Activated CD4-positive, alpha-beta T cell treated with anti-CD3 and anti-CD28 coated beads, Interleukin-2, amount 50 U/mL, for 4 hours (primary cell): ENCODE results near the gene CAMTA2.
"Not testable (repeated sequence)": the region's sequence is repeated elsewhere in the genome, so short reads cannot be mapped to it uniquely, and the experiment has no call there.

Source experiments
- DNase-seq, 2 experiments: peaks; one replicate each; pipeline ENCODE4 v3.0.0-alpha.2; 2020

CAMTA2 gene

DNA sequence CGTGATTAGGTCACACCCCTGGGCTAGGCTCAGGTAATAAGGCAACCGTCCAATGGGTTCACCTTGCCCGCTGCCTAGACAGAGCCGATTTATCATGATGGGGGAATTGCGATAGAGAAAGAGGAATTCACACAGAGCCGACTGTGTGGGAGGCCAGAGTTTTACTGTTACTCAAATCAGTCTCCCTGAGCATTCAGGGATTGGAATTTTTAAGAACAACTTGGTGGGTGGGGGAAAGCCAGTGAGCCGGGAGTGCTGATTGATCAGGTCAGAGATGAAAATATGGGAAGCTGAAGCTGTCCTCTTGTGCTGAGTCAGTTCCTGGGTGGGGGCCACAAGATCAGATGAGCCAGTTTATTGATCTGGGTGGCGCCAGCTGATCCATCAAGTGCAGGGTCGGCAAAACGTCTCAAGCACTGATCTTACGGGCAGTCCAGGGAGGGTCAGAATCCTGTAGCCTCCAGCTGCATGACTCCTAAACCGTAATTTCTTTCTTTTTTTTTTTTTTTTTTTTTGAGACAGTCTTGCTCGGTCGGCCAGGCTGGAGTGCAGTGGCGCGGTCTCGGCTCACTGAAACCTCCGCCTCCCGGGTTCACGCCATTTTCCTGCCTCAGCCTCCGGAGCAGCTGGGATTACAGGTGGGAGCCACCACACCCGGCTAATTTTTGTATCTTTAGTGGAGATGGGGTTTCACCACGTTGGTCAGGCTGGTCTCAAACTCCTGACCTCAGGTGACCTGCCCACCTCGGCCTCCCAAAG is 60.7 kb downstream of the CAMTA2 start:
- DNase-seq: not testable (repeated sequence)

DNA sequence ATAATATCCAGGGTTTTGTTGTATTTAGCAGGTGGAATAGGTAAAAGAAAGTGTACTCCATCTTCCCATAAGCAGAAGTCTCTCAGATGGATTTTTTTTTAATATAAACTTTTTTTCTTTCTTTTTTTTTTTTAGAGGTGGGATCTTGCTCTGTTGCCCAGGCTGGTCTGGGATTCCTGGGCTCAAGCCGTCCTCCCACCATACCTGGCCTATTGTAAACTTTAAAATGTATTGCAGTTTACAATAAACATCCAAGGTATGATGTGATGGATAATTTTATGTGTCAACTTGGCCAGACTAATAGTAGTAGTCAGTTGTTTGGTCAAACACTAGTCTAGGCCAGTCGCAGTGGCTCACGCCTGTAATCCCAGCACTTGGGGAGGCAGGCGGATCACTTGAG is 66.2 kb downstream of the CAMTA2 start:
- no peak for DNase-seq

- DNase-seq: no peak
Measured at GRCh38 chr17:4920351-4921048, 67.0 kb downstream of the CAMTA2 start.

- DNase-seq: no peak
Measured at GRCh38 chr17:4919511-4920047, 67.9 kb downstream of the CAMTA2 start.
